Astrocyte of the cerebellum (primary cell): ENCODE data around the gene TAF4.

Experiments used
- DNase-seq: peaks from one replicate; pipeline ENCODE4 v3.0.0-alpha.2; 2011; ENCODE audit warnings: low read depth
- H3K4me3 ChIP-seq: 2 replicates; pipeline ENCODE4 v1.5.1; 2011; ENCODE audit warnings: mild to moderate bottlenecking, low read depth, low read length, moderate library complexity
- in situ Hi-C: cut with HindIII; loops from 2 replicates; pipeline ENCODE4 v1.10.0; 2017; ENCODE audit warnings: low sequenced_read_pairs
- TF ChIP-seq, protein P1 (sequence below): IDR thresholded peaks from 2 replicates; pipeline ENCODE4 v1.5.1; 2012; ENCODE audit warnings: low read length, low read depth, moderate library complexity, mild to moderate bottlenecking; ENCODE audit errors: missing control alignments

TAF4 gene

DNA sequence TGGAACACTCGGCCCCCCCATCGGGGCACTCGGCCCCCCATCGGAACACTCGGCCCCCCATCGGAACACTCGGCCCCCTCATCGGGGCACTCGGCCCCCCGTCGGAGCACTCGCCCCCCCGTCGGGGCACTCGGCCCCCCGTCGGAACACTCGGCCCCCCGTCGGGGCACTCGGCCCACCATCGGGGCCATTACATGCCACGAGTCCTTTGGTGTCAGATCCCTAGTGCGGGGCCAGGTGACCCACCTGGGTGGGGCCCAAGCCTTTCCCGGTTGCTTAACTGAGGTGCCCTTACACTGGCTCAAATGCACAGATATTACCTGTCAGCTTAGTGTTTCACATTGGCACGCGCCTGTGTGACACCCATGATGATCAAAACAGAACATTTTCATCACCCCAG, 95.9 kb downstream of the TAF4 start:
- in situ Hi-C loops, result no loop called here
- DNase-seq, result no peak
- no peak overlapping the region for H3K4me3 ChIP-seq
- TF ChIP-seq, protein P1, sequence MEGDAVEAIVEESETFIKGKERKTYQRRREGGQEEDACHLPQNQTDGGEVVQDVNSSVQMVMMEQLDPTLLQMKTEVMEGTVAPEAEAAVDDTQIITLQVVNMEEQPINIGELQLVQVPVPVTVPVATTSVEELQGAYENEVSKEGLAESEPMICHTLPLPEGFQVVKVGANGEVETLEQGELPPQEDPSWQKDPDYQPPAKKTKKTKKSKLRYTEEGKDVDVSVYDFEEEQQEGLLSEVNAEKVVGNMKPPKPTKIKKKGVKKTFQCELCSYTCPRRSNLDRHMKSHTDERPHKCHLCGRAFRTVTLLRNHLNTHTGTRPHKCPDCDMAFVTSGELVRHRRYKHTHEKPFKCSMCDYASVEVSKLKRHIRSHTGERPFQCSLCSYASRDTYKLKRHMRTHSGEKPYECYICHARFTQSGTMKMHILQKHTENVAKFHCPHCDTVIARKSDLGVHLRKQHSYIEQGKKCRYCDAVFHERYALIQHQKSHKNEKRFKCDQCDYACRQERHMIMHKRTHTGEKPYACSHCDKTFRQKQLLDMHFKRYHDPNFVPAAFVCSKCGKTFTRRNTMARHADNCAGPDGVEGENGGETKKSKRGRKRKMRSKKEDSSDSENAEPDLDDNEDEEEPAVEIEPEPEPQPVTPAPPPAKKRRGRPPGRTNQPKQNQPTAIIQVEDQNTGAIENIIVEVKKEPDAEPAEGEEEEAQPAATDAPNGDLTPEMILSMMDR, result no peak

DNA sequence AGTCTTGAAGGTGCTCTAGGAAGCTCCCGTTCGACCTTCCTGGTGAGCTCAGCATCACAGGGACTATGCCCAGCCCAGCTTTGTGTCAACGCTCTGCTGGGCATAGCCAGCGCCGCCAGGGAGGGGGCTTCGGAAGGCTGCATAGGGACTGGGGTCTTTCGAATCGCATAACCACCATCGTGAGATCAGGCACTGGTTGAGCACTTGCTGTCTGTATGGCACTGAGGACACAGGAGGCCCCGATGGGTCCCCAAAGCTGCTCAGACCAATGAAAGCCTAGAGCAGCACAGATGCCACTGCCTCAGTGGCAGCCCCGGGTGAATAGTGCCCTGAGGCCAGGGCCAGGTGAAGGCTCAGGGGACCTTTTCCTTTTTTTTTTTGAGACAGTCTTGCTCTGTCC, 96.7 kb downstream of the TAF4 start:
- in situ Hi-C loops, result no loop called here
- TF ChIP-seq, protein P1, result no peak
- H3K4me3 ChIP-seq, result no peak overlapping the region

DNA sequence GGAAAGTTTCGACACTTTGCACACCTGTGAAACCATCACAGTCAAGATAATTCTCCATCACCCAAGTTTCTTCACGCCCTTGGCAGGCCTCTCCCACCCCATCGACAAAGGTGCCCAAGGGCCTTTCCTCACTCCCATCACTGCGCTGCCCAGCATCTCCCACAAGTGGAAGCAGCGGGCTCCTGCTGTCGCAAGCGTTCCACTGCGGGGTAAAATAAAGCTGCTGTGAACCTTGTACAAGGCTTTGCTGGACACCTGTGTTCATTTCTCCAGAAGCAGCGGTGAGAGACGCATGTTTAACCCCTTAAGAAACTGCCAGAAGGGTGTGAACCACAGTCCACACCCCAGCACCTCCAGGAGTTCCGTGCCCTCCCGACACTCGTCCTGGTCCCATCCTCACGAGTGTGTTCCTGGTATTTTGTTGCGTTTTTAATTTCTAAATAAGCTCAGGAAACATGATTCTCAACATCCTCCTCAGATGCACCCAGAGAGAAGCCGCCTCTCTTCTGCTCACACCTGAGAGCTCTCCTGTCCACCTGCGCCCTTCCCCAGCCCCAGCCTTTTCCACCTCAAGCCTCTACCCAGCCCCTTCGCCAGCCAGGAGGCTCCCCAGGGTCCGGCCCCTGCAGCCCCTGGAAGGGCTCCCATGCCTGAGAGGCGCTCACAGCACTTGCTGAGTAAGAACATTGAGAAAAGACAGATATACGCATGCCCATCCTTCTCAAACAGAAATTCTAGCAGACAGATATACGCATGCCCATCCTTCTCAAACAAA, 97.5 kb downstream of the TAF4 start:
- DNase-seq, result no peak

More for the DNA sequence above, 96.7 kb downstream of the TAF4 start:
- DNase-seq, result no peak

DNA sequence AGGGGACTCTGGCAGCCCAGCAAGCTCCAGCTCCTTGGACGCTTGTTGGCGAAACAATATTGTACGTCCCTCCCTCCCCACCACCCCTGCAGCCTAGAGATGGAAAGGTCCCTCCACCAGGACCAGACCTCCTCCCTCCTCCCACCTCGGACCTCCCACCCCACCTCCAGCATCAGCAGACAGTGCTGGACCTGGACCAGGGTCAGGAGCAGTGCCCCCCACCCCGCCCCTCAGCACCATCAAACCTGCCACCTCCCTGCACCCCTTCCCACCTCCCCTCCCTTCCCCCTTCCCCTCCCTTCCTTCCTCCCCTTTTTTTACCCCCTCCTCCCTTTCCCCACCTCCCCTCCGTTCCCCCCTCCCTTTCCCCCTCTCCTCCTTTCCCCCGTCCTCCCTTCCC, 98.4 kb downstream of the TAF4 start:
- in situ Hi-C loops, result no loop called here
- TF ChIP-seq, protein P1, result no peak

More for the DNA sequence above, 97.5 kb downstream of the TAF4 start:
- H3K4me3 ChIP-seq, result no peak overlapping the region
- in situ Hi-C loops, result no loop called here
- TF ChIP-seq, protein P1, result no peak

DNA sequence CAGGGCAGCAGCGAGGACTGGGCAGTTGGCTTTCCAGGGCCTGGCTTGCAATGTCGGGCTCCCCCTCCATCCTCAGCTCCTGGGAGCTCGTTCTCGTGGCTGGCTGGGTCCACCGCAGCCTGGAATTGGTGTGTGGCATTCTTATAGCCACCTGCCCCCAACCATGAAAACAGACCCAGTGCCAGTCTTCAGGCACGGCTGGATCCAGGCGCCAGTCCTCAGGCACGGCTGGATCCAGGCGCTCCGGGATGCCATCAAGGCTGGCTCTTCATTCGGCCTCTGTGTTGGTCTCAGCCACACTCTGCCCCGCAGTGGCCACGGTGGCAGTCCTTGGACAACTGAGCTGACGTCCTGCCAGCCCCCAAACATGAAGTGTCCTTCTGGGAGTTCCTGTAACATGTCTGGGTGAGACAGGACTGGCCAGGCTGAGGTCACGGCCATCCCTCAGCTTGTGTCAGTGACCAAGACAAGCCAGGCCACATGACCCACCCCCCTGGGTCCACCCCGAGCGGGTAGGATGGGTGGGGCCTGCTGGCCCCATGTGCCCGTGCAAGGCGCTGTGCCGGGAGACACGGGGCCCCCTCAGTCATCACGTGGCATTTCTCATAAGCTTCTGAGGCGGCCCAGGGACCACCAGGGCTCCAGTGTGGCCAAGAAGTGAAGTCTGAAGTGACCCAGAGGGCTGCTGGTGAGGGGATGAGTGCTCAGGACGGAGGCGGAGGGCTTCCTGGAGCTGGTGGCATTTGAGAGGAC, 99.0 kb downstream of the TAF4 start:
- DNase-seq, result no peak
- TF ChIP-seq, protein P1, result no peak
- in situ Hi-C loops, result no loop called here

More for the DNA sequence above, 98.4 kb downstream of the TAF4 start:
- no peak for DNase-seq
- no peak overlapping the region for H3K4me3 ChIP-seq

DNA sequence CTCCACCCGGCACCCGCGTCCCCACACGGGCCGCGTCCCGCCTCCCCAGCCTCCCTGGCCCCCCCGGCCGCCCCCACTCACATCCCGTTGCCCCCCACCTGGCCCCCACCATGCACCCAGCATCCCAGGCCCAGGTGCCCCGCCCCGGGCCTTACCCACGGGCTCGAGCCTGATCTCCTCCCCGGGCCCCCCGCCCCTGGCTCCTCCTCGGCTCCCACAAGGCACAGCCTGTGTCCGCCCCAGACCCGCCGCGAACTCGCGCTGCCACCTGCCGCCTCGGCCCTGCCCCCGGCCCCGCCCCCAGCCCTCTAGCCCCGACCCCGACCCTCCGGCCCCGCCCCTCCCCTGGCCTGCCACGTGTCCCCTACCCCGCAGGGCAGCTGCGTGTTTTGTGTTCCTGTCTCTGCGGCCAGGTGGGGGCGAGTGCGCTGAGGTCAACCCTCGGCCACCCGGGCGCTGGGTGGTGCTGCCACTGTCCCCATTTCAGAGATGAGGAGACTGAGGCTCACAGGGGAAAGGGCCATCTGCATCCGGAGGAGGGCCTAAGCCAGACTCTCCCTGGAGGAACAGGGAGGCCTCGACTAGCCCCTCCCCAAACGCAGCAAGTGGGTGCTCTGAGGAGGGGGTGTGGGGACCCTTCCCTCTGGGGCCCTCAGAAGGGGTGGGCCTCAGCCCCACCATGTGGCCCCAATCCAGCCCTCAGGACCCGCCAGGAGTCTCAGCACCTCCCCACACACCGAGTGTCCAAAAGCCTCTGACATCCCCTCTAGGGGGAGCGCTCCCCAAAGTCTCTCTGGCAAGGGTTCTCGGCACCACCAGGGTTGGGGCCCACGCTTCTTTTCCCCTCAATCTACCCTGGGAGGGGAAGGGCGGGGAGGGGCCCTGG, 99.8 kb downstream of the TAF4 start:
- TF ChIP-seq, protein P1, result no peak
- H3K4me3 ChIP-seq, result no peak overlapping the region
- DNase-seq, result no peak
- in situ Hi-C loops, result no loop called here

More for the DNA sequence above, 99.0 kb downstream of the TAF4 start:
- H3K4me3 ChIP-seq, result no peak overlapping the region
